Measurements from ENCODE around the gene CDK11B.

- TF ChIP-seq EZH2 (IDR thresholded peaks at IDR 0.05; ENCODE audit: insufficient read depth, poor library complexity, severe bottlenecking) (no peak), EZH2phosphoT487 (IDR thresholded peaks at IDR 0.05; ENCODE audit: insufficient read depth, low read depth) (no peak)
Observed at GRCh38 chr1:1614204-1614953, 44.4 kb downstream of the CDK11B start.
